Loucy (cell line): ENCODE measurements around the gene B3GAT3.

Source experiments
- EZH2phosphoT487 ChIP-seq: fragments of 200-600 bp; IDR thresholded peaks from 2 replicates; pipeline ENCODE4 v1.6.1; 2018; ENCODE audit warnings: antibody characterized with exemption, mild to moderate bottlenecking, moderate library complexity, borderline replicate concordance
- TF ChIP-seq, protein P1 (sequence below): fragments of 200-600 bp; sonication (generic); conservative IDR thresholded peaks from 2 replicates; pipeline ENCODE4 v1.5.1; 2014; ENCODE audit warnings: mild to moderate bottlenecking, antibody characterized with exemption, low read length

DNA sequence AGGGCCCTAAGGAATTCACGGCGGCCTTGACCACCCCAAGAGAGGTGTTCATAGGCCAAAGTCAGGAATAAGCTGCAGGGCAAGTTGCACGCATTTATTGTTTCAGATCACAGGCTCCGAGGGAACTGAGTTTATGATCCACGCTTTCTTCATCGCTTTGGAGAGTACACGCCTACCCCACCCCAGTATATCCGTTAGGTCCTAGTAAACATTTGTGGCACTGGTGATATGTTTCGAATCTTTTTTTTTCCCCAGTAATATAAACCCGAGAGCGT lies 23.8 kb upstream of the B3GAT3 start:
- TF ChIP-seq, protein P1, sequence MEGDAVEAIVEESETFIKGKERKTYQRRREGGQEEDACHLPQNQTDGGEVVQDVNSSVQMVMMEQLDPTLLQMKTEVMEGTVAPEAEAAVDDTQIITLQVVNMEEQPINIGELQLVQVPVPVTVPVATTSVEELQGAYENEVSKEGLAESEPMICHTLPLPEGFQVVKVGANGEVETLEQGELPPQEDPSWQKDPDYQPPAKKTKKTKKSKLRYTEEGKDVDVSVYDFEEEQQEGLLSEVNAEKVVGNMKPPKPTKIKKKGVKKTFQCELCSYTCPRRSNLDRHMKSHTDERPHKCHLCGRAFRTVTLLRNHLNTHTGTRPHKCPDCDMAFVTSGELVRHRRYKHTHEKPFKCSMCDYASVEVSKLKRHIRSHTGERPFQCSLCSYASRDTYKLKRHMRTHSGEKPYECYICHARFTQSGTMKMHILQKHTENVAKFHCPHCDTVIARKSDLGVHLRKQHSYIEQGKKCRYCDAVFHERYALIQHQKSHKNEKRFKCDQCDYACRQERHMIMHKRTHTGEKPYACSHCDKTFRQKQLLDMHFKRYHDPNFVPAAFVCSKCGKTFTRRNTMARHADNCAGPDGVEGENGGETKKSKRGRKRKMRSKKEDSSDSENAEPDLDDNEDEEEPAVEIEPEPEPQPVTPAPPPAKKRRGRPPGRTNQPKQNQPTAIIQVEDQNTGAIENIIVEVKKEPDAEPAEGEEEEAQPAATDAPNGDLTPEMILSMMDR = no peak
- no peak for TF ChIP-seq EZH2phosphoT487
